ENCODE data around the gene C16orf74.

C16orf74 gene

DNA sequence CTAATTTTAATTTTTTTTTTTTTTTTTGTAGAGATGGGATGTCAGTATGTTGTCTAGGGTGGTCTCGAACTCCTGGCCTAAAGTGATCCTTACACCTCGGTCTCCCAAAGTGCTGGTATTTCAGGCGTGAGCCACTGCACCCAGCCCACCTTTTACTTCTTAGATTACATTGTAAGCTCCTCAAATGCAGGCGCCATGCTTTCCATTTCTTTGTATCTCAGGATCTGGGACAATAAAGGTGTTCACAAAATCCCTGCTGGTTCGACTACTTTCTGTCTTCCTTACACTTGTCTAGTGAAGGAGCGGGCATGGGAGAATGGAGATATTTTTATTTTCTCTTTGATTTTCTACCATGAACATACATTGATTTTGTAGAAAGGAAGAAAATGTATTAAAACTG lies 23.2 kb upstream of the C16orf74 start:
- no peak for DNase-seq

DNA sequence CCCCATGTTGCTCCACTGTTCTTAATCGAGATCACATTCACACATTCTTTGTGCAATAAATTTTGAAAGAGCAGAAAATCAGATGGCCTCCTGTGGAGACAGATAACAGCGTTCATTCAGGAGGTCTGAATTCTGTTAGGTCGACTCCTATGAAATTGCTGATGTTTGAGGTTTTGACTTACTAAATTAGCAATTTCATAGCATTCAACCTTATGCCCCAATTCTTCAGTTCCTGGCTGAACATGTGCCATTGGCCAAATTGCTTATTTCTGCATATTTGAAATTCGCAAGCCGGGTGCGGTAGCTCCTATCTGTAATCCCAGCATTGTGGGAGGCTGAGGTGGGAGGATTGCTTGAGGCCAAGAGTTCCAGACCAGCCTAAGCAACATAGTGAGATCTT lies 22.1 kb upstream of the C16orf74 start:
- no peak for DNase-seq

DNA sequence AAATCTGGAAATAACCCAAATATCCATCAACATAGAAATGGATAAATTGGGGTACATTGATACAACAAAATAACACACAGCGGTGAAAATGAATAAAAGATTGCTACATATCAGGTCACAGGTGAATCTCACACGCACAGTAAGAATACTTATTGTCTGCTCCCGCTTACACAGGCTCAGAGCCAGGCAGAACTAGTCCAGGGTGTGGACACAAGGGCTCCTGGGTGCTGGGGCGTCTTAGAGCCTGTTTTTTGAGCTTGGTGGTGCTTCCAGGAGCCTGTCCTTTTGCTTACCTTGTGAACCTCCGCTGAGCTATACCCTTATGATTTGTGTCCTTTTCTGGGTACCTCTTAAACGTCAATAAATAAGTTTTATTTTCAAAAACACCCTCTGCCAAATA lies 19.8 kb upstream of the C16orf74 start:
- no peak for DNase-seq

DNA sequence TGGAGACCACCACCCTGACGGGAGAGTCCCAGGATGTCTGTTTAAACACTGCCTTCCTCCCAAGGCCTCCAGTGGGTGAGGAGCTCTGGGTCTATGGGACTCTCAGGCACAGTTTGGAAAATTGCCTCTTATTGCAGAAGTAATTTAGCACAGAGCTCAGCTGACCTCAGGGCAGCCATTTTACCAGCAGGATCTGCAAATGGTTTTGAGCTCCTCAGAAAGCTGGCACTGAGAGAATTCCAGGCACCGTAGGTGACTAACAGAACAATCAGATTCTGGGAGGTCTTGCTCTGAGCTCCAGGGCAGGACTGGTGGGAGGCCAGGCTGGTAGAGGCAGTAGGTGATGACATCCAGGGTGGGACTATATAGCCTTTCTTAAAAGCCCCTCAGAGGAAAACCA lies 17.3 kb upstream of the C16orf74 start:
- DNase-seq, result no peak

DNA sequence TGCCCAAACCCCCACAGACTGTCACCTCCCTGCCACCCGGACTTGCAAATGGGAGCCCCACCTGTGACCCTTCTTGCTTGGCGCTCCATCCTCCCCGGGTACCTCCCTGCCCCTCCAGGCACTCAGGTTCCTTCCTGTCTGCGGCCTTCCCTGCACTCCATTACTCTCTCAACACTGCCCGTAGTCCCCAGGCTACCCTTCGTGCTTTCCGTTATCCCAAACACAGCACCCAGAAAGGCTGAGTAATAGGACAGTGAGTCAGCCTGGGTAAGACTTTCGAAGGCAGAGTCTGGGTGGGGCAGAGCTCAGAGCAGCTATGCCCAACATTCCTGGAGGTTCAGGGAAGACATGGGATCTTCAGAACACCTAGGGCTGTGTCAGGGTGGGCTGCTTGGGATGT lies 16.6 kb upstream of the C16orf74 start:
- no peak for DNase-seq

DNA sequence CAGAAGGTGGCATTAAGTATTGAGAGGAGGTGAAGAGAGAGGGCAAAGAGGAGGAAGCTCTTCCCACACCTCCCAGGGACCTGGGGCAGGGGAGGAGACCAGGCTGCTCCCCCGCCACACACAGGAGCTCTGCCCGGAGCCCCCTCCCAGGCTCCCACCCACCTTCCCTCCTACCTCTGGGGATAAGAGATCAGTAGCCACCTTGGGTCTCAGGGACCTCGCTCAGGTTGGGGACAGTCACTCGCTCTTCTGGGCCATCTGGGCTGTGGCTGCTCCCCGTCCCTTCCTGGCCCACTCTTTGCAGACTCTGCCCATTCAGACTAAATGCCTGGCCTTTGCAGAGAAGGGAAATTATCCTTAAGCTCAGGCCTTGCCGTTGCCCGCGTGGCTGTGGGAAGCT lies 14.9 kb upstream of the C16orf74 start:
- no peak for DNase-seq

DNA sequence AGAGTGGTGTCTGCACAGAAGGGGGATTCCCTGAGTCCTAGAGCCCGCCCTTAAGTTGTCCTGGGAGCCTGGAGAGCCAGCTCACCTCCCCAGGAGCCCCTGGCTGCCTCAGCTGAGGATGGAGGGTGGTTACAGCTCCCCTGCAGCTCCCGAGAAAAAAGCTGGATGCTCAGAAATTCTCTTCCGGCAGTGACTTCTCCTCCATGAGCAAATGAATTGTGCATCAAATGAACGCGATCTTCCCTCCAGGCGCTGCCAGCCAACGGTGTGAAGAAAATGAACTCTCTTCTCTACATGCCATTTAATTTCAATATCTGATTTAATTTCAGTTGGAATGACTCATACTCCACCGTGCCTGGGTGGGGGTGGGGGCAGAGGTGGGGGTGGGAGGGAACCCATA lies 14.3 kb upstream of the C16orf74 start:
- DNase-seq, result no peak

DNA sequence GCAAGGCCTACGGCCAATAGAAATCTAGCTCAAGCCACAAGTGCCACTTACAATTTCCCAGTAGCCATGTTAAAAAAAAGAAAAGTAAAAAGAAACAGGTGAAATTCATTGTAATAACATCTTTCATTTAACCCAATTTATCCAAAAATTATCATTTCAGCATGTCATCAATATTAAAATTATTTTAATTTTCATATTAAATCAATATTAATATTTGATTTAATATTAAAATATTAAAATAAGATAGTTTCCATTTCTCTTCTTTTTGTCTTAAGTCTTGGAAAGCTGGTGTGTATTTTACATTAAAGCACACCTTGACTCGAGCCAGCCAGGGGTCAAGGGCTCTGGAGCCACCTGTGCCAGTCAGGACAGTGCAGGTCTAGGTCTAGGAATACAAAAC lies 12.7 kb upstream of the C16orf74 start:
- DNase-seq, result no peak

DNA sequence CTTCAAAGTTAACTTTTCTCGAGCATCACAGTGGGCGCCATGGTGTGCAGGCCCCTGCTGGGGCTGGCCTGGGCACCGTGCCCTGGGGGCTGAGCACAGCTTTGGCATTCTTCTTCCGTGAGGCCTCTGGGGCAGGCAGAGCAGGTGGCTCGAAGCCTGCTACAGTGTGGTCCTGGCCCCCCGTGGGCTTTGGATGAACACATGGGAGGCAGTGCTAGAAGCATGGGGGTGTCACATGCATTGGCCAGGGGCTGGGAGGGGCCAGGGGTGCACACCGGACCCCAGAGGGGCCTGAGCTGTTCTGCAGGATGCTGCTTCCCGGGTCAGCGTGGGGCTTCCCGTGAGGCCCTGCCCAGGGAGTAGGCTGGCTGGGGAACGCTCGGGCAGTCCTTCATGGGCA lies 12.1 kb upstream of the C16orf74 start:
- no peak for DNase-seq

DNA sequence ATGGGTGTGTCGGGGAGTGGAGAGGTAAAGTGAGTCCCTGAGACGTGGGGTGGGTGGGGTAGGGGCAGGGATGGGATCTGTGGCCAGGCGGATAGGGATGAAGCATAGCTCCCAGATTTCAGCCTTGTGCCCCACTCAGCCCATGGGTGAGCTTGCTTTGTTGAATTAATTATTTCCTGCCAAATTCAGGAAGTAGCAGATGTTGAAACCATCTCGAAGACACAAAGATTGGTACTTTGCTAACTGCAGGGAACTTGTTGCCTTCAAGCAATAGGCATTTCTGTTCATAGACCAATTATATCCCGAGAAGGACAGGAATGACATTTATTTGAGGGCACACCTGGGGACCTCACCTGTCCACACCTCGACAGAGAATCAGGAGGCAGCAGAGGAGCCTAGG lies 11.0 kb upstream of the C16orf74 start:
- DNase-seq, result no peak

DNA sequence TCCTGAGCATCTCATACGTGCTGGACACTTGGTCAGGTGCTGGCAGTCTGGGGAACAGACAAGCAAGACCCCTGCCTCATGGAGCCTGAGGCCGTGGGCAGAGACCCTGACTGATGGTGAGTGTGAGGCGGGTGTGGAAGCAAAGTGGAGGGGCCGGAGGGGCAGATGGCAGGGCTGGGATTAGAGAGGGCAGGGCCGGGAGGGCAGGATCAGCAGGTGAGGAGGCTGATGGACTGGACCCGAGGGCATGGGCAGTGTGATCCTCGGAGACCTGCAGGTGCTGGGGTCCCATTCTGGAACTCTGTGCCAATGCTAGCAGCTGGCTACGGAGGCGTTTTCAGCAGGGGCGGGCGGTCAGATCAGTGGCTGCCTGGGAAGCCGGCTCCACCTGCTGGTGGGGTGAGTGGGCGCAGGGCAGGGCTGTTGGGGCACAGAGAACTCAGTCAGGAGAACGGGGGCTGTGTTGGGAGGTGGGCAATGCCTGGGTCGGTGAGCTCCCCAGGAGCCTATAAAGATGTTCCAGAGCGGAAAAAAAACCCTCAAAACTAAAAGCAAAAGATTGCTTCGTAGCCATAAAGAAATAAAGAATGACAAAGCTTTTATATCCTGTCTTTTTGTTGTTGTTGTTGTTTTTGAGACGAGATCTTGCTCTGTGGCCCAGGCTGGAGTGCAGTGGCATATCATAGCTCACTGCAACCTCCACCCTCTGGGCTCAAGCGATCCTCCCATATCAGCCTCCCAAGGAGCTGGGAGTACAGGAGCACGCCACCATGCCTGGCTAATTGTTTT lies 8.9 kb upstream of the C16orf74 start:
- no peak for DNase-seq

DNA sequence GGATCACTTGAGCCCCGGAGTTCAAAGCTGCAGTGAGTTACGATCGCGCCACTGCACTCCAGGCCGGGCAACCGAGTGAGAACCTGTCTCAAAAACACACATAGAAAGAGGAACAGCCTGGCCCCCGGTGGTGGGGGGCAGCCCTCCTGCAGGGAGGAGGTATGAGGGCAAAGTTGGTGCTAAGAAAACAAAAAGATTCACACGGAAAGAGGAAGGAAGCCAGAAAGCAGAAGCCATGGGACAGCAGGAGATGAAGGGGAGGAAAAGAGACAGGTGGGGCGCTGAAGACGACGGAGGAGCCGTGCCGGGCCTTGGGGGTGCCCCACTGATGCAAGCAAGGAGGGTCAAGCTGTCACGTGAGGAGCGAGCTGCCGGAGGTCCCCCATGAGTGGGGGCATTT lies 8.2 kb upstream of the C16orf74 start:
- DNase-seq, result no peak

DNA sequence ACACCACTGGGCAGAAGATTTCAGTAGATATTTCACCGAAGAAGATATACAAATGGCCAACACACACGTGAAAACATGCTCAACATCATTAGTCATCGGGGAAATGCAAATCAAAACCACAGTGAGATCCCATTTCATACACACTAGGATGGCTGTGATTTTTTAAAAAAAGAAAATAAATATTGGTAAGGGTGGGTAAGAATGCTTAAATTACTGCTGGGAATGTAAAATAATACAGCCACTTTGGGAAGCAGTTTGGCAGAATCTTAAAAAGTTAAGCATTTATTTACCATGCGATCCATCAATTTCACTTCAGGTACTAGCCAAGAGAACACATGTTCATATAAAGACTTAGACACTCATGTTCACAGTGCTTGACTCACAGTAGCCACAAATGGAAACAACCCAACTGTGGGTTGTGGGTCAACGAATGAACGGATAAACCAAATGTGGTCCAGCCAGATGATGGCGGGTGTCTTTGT lies 6.5 kb upstream of the C16orf74 start:
- DNase-seq, result no peak

DNA sequence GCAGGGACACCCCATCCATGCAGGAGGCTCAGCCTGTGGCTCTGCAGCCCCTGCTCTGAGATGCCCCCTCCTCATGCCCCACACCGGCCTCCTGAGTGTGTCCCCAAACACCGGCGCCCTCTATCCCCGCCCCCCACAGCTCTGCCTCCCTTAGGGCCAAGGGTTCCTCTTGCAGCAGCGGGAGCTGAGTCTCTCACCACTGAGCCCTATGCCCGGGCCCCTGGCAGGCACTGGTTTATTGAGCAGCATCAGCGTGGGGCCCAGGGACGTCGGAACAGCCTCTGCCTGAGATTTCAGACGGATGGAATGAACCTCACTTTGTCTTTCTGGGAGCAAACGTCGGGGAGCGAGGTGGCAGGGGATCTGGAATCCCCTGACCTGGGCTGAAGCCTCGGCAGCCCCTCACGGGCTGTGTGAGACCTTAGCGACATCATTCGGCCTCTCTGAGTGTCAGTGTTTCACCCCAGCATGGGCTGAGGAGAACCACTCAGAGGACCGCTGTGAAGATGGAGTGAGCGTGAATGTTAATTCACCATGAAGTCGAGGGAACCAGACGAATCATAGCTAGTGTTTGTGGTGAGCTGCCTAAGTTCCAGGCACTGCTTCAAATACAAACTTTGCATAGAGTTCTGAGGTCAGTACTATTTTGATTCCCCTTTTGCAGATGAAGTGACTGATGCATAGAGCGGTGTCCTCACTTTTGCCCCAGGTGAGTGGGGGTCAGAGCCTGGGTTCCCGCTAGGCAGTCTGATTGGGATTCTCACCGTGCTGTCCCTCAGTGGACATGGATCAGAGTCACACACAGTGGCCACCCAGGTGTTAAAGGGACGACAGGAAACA lies 5.3 kb upstream of the C16orf74 start:
- DNase-seq, result no peak

DNA sequence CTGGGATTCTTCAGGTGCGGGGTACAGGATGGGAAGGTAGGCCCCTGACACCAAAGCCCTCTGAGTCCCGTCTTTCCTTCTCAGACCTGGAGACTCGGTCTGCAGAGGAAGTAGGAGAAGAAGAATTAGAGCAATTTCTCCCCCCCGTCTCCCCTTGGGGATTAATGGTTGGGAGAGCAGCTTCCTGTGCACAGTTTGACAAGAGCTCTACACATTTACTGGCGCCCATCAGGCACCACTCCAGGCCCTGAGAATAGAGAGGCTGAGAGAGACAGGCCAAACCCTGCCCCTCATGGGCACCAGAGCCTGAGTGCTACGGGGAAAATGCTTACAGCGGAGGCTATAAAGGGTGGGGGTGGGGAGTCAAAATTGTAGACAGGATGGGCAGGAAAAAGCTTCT lies 3.5 kb upstream of the C16orf74 start:
- DNase-seq, result no peak

DNA sequence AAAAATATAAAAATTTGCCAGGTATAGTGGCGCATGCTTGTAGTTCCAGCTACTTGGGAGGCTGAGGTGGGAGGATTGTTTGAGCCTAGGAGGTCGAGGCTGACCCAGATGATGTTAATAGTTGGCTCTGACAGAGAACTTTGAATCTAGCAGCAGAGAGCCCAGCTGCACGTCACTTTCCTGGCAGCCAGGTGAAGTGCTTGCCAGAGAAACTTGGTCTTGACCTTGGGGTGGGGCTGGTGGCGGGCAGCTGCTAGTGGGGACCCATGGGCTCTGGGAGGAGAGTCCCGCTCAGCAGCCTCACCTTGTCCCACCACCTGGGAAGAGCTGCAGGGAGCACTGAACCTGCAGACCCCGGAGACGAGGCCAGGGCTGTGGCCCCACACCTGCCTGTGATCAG lies 3.1 kb upstream of the C16orf74 start:
- no peak for DNase-seq

DNA sequence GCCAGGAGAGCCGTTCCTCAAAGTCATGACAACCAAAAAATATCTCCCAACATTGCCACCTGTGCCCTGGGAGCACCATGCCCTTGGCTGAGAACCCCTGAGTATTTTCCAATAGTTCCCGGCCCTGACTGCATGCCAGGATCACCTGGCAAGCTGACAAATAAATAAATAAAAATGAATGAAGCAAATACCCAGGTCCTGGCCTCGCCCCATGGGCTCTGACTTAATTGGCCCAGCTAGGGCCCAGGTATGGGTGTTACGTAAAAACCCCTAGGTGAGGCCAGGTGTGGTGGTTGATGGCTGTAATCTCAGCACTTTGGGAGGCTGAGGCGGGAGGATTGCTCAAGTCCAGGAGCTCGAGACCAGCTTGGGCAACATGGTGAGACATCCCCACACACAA lies 2.7 kb upstream of the C16orf74 start:
- DNase-seq, result no peak

DNA sequence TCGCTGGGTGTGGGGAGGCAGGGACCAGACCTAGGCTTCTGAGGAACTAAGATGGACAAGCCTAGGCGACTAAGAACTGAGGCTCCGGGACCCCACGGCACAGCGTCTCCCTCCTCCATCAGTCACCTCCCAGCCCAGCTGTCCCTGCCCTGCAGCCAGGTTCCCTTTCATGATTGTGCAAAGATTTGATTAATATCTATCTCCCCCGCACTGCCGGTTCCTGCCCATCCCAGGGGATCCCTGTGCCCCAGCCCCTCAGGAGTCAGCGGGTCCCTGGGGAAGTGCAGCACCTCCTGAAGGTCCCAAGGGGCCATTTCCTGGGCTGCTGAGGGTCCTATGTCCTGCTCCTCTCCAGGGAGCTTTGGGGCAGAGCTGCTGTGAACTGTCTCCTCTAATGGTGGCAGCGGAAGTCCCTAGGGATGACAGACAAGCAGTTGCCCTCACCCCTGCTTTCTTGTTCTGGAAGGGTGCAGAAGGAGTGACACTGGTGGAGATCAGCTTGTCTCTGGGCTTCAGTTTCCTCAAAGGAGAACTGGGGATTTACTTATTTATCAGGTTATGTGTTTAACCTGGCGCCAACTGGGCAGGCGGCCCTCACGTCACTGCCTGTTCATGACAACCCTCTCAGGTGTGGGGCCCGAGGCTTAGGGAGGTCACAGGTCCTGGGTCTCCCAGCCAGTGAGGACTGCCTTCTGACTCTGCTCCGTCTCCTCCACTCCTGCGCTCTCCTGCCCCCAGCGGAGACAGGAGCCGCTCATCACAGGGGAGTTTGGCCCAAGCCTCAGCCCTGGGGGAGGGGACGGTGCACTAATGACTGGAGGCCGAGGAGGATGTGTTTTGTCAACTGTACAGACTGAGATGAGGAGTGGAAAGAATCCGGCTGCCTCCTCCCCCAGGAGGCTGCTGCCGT lies 1.9 kb upstream of the C16orf74 start:
- DNase-seq, result no peak

DNA sequence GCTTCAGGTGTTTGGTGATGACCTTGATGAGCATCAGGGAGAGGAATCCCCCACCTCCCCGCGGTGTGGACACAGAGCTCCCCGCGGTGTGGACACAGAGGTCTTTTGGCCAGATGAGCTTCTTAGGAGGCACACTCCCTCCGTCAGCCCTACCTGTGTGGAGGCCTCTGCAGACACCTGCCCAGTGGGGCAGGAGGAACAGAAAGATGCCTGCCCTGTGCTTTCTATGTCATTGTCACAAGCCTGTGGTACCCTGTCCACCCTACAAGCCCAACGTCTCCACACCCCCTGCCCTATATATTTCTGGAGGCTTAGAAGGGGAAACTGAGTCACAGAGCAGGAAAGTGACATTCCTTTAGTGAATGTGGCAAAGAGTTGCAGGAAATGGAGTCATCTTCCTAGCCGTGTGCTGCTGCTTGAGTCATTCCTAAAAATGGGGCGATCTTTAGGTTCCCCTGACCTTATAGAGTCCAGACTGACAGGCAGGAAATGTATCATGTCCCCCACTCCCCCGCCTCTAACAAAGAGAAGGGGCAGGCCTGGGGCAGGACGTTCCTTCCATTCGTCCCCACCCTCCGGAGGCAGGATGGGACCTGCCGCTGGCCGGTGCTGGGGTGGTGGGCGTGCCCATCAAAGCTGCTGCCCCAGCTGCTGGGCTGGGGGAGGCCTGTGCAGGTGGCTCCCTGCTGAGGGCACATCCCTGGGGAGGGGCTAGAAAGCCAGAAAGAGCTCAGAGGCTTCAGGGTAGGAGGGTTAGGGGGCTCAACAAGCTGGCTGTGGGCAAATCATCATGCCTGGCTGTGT lies 1.0 kb upstream of the C16orf74 start:
- no peak for DNase-seq

DNA sequence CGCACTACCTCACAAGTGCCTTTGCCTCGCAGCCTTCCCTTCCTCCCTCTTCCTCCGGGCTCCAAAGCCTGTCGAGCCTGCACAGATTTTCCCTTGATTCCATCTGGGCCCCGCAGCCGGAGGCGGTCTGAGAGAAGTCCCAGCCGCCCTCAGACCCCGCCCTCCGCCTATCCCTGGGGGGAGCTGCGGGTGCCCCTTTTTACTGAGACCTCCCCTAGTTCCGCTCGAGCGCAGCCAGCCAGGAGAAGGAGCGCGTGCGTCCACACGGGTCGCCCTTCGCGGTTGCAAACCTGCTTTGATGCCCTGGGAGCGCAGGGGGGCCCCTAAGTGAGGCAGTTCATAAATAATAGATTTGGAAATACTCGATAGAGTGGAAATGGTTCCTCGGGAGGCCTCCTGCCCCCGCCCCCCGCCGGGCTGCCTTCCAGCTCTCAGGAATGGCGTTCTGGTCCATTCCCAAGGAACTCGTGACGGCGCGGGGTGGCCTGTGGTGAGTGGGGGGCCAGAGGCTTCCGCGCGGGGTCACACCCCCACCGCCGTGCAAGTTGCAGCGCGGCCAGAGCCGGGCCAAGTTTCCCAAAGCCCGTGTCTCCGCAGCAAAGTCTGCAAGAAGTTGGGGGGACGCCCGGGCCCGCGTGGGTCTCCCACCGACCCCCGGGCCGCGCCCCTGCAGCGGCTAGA lies 610 bp downstream of the C16orf74 start:
- no peak for DNase-seq

DNA sequence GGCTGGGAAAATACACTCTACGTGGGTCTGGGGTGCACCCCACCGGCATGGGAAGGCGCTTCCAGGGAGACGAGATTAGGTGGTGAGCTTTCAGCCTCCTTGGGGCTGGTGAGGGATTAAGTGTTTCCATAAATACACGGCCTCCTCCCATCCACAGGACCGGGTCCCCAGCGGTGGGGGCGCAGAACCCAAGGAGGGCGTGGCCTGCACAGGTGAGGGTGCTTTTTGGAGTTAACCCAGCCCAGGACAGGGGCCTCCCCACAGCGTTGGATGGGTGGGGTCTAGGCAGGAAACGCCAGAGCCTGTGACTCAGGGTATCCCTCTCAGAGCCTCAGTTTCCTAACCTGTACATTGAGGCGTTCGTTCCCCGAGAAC lies 1.1 kb downstream of the C16orf74 start:
- no peak for DNase-seq

Data from activated T-cell treated with anti-CD3 and anti-CD28 coated beads for 4 hours (primary cell).